SK-N-SH (cell line): ENCODE results near the gene NEGR1. TPM values are rescaled to one million over a fixed set of nuclear protein-coding genes. Genes with fewer than 3 reads are reported as not detected.

ENCODE experiments used
- CTCF ChIA-PET: fragments of 300-600, 350-600 bp; formaldehyde crosslinking; extraction: SDS; loops from one replicate; lab custom pipeline; 2021; lab: Yijun Ruan, JAX
- POLR2A ChIA-PET: fragments of 350-600 bp; sonication (Branson Sonifier 250); formaldehyde crosslinking; extraction: SDS; loops from one replicate; lab custom pipeline; 2020; ENCODE audit warnings: antibody characterized with exemption, inconsistent platforms; lab: Yijun Ruan, JAX
- DNase-seq: peaks from one replicate; pipeline ENCODE4 v3.0.0; 2012
- H2AFZ ChIP-seq: fragments of 200-600 bp; sonication (generic); 2 replicates; pipeline ENCODE4 v1.8.1; 2016; ENCODE audit warnings: antibody characterized with exemption, mild to moderate bottlenecking, low read depth
- H3F3A ChIP-seq: fragments of 200-600 bp; sonication (generic); replicated peaks from 2 replicates; pipeline ENCODE3; 2016; ENCODE audit warnings: antibody characterized with exemption, mild to moderate bottlenecking; ENCODE audit not compliant: insufficient read depth
- H3K27ac ChIP-seq, 2 experiments: fragments of 200-500 bp in 1 of 2; fragments of 200-600 bp in 1 of 2; sonication (Bioruptor generic) in 1 of 2; sonication (generic), shearing (Covaris generic) in 1 of 2; 2 replicates each; pipeline versions ENCODE4 v1.5.1 to v1.6.1; 2014 to 2016; ENCODE audit warnings: low read depth in 2 of 2, inconsistent platforms in 1 of 2, low read length in 1 of 2, mild to moderate bottlenecking in 1 of 2, mixed read lengths in 1 of 2
- H3K27me3 ChIP-seq: fragments of 200-600 bp; sonication (generic), shearing (Covaris generic); 2 replicates; pipeline ENCODE4 v1.6.1; 2016; ENCODE audit warnings: mixed run types; ENCODE audit not compliant: insufficient read depth
- H3K36me3 ChIP-seq, 2 experiments: fragments of 200-500 bp in 1 of 2; fragments of 200-600 bp in 1 of 2; sonication (Bioruptor generic) in 1 of 2; sonication (generic) in 1 of 2; replicated peaks in 1 of 2; 2 replicates each; pipeline versions ENCODE3 to v1.5.1; 2014 to 2016; ENCODE audit warnings: low read length in 1 of 2, mild to moderate bottlenecking in 1 of 2; ENCODE audit not compliant: insufficient read depth in 2 of 2, control insufficient read depth in 1 of 2
- H3K4me1 ChIP-seq, 2 experiments: fragments of 200-500 bp in 1 of 2; fragments of 200-600 bp in 1 of 2; sonication (Bioruptor generic) in 1 of 2; sonication (generic), shearing (Covaris generic) in 1 of 2; 2 replicates each; pipeline versions ENCODE4 v1.5.1 to v1.6.1; 2014 to 2016; ENCODE audit warnings: low read depth in 1 of 2, low read length in 1 of 2, mixed run types in 1 of 2; ENCODE audit not compliant: insufficient read depth in 2 of 2, control insufficient read depth in 1 of 2
- H3K4me2 ChIP-seq: fragments of 200-600 bp; sonication (generic), shearing (Covaris generic); 2 replicates; pipeline ENCODE4 v1.6.1; 2017; ENCODE audit warnings: mixed run types
- H3K4me3 ChIP-seq, 2 experiments: fragments of 200-500 bp in 1 of 2; fragments of 200-600 bp in 1 of 2; sonication (Bioruptor generic) in 1 of 2; sonication (generic), shearing (Covaris generic) in 1 of 2; 2 replicates each; pipeline versions ENCODE4 v1.5.1 to v1.8.1; 2014 to 2016; ENCODE audit warnings: low read depth in 2 of 2, inconsistent platforms in 1 of 2, low read length in 1 of 2, mild to moderate bottlenecking in 1 of 2, mixed read lengths in 1 of 2, moderate library complexity in 1 of 2
- H3K79me2 ChIP-seq: fragments of 200-600 bp; sonication (generic); 2 replicates; pipeline ENCODE4 v1.8.1; 2017; ENCODE audit warnings: mild to moderate bottlenecking; ENCODE audit not compliant: insufficient read depth
- H3K9ac ChIP-seq: fragments of 200-600 bp; sonication (generic); 2 replicates; pipeline ENCODE4 v1.6.1; 2017; ENCODE audit warnings: mixed run types
- H3K9me2 ChIP-seq: fragments of 200-600 bp; sonication (generic); 2 replicates; pipeline ENCODE4 v1.6.1; 2017; ENCODE audit warnings: mixed run types
- H3K9me3 ChIP-seq: fragments of 200-600 bp; sonication (generic); 2 replicates; pipeline ENCODE4 v1.6.1; 2017; ENCODE audit warnings: mixed run types, mild to moderate bottlenecking, moderate library complexity
- H4K20me1 ChIP-seq: fragments of 200-600 bp; sonication (generic); 2 replicates; pipeline ENCODE4 v1.6.1; 2017; ENCODE audit warnings: mild to moderate bottlenecking, mixed run types; ENCODE audit not compliant: insufficient read depth
- CHD2 ChIP-seq: fragments of 150-350 bp; IDR thresholded peaks from 2 replicates; pipeline ENCODE4 v1.6.1; 2018; ENCODE audit warnings: low read length; ENCODE audit not compliant: partially characterized antibody
- EZH2phosphoT487 ChIP-seq: fragments of 200-600 bp; sonication (generic); IDR thresholded peaks from 2 replicates; pipeline ENCODE4 v1.6.1; 2017; ENCODE audit warnings: low read depth, mixed run types, mild to moderate bottlenecking, antibody characterized with exemption, moderate library complexity, borderline replicate concordance
- FOXM1 ChIP-seq: IDR thresholded peaks from 2 replicates; pipeline ENCODE4 v1.4.0; 2012; ENCODE audit warnings: low read depth, mild to moderate bottlenecking
- GATA2 ChIP-seq: sonication (generic); formaldehyde crosslinking; IDR thresholded peaks from 2 replicates; pipeline ENCODE4 v1.5.0; 2020; ENCODE audit warnings: mild to moderate bottlenecking, missing genetic modification reagents
- RFX5 ChIP-seq: IDR thresholded peaks from 2 replicates; pipeline ENCODE4 v1.6.1; 2012; ENCODE audit warnings: mild to moderate bottlenecking, improper control_type of control experiment, low read length
- RXRA ChIP-seq: IDR thresholded peaks from 2 replicates; pipeline ENCODE4 v1.4.0; 2012; ENCODE audit warnings: low read depth, mild to moderate bottlenecking, borderline replicate concordance
- SMC3 ChIP-seq: IDR thresholded peaks from 2 replicates; pipeline ENCODE4 v1.6.1; 2012; ENCODE audit warnings: low read depth, low read length, improper control_type of control experiment
- TCF12 ChIP-seq: IDR thresholded peaks from 2 replicates; pipeline ENCODE4 v1.4.0; 2012
- TEAD4 ChIP-seq: IDR thresholded peaks from 2 replicates; pipeline ENCODE4 v1.4.0; 2012; ENCODE audit warnings: mild to moderate bottlenecking, borderline replicate concordance; ENCODE audit not compliant: insufficient read depth
- USF1 ChIP-seq: IDR thresholded peaks from 2 replicates; pipeline ENCODE4 v1.4.0; 2012; ENCODE audit warnings: low read depth, borderline replicate concordance
- YY1 ChIP-seq: IDR thresholded peaks from 2 replicates; pipeline ENCODE4 v1.4.0; 2012; ENCODE audit warnings: low read depth, mild to moderate bottlenecking
- WGBS: methylation state at CpG from one replicate; pipeline ENCODE4 v1.1.6; 2017; ENCODE audit warnings: low lambda C conversion rate; 5-methylcytosine and 5-hydroxymethylcytosine counted together
- polyA plus RNA-seq, 3 experiments: library from polyadenylated mRNA; depleted of rRNA; stranded (reverse); fragments of >200 nt; gene quantifications; 2 replicates each; pipeline ENCODE4 v1.2.3, GENCODE V29; 2012
- TF ChIP-seq, protein P1 (sequence below): IDR thresholded peaks from 2 replicates; pipeline ENCODE4; 2012
- TF ChIP-seq, protein P2 (sequence below): IDR thresholded peaks from 2 replicates; pipeline ENCODE4 v1.4.0; 2012; ENCODE audit warnings: low read depth, borderline replicate concordance

Gene NEGR1
- polyA plus RNA-seq, 1 of the 3 experiments (the other 2 are of a cell fraction): 0.21 TPM

GRCh38 chr1:71651214-71651613, 631.1 kb downstream of the NEGR1 start (continued):
- TF ChIP-seq, protein P1, sequence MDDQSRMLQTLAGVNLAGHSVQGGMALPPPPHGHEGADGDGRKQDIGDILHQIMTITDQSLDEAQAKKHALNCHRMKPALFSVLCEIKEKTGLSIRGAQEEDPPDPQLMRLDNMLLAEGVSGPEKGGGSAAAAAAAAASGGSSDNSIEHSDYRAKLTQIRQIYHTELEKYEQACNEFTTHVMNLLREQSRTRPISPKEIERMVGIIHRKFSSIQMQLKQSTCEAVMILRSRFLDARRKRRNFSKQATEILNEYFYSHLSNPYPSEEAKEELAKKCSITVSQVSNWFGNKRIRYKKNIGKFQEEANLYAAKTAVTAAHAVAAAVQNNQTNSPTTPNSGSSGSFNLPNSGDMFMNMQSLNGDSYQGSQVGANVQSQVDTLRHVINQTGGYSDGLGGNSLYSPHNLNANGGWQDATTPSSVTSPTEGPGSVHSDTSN: no peak
- no peak for TF ChIP-seq SMC3
- TF ChIP-seq, all 33 proteins: peak for 0

- H3K4me3 ChIP-seq: no peak overlapping the region
- no peaks in the 10 kb centered on the region for H3K9me2 ChIP-seq
- peak; percentile 14 for DNase-seq
- H3K79me2 ChIP-seq: no peaks in the 10 kb centered on the region
- no peaks in the 10 kb centered on the region for H3K9me3 ChIP-seq
- H3F3A ChIP-seq: no peaks in the 10 kb centered on the region
- no peak overlapping the region for H3K9ac ChIP-seq
- CTCF ChIA-PET: no interaction called here
- H2AFZ ChIP-seq: no peak overlapping the region
- TF ChIP-seq, protein P2, sequence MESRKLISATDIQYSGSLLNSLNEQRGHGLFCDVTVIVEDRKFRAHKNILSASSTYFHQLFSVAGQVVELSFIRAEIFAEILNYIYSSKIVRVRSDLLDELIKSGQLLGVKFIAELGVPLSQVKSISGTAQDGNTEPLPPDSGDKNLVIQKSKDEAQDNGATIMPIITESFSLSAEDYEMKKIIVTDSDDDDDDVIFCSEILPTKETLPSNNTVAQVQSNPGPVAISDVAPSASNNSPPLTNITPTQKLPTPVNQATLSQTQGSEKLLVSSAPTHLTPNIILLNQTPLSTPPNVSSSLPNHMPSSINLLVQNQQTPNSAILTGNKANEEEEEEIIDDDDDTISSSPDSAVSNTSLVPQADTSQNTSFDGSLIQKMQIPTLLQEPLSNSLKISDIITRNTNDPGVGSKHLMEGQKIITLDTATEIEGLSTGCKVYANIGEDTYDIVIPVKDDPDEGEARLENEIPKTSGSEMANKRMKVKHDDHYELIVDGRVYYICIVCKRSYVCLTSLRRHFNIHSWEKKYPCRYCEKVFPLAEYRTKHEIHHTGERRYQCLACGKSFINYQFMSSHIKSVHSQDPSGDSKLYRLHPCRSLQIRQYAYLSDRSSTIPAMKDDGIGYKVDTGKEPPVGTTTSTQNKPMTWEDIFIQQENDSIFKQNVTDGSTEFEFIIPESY: no peak
- TF ChIP-seq YY1 (no peak), EZH2phosphoT487 (no peak), TEAD4 (no peak), FOXM1 (no peak), SMC3 (no peak), GATA2 (CRISPR knock-in tag) (0 out of 2 replicates have a peak, but pooled peaks have one; percentile 25)
- TF ChIP-seq, all 33 proteins: peak for 1
- Histone ChIP-seq H3K4me1 (no peaks in the 10 kb centered on the region; a peak in 1 of 4 replicates), H4K20me1 (no peaks in the 10 kb centered on the region), H3K36me3 (no peaks in the 10 kb centered on the region), H3K27ac (no peak overlapping the region), H3K4me2 (no peak overlapping the region), H3K27me3 (no peaks in the 10 kb centered on the region)
- 27% methylated on average over 3 of the region's 3 CpGs for WGBS
- POLR2A ChIA-PET: no interaction called here
Observed at GRCh38 chr1:71650119-71650518, 632.2 kb downstream of the NEGR1 start.

DNA sequence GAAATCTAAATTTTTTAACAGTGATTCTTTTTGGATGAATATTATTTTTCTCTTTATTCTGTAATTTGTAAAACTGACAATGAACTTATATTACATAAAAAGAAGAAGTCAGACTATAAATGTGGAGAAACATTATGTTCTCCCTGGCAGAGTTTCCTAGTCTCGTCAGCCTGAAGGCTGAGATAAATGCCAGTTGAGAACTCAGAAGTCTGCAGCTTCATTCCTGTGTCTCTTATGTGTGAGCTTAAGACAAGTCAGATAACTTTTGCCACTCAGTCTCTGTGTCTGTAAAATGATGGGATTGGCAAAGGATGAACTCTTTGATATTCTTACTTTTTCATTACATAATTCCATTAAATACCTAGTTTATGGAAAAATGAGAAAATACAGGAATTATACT, 632.7 kb downstream of the NEGR1 start:
- Histone ChIP-seq H3K9me3 (no peaks in the 10 kb centered on the region), H3K4me3 (no peak overlapping the region), H4K20me1 (no peaks in the 10 kb centered on the region), H3F3A (no peaks in the 10 kb centered on the region), H3K79me2 (no peaks in the 10 kb centered on the region), H3K36me3 (no peaks in the 10 kb centered on the region), H3K4me2 (no peak overlapping the region), H3K27me3 (no peaks in the 10 kb centered on the region), H3K4me1 (no peaks in the 10 kb centered on the region; a peak in 1 of 4 replicates), H3K27ac (no peak overlapping the region), H2AFZ (no peak overlapping the region), H3K9ac (no peak overlapping the region), H3K9me2 (no peaks in the 10 kb centered on the region)
- CTCF ChIA-PET: interaction anchor here (0.6 kb wide), 1 partner anchor 882 kb away, joined by 3 read pairs; no protein-coding TSS in a partner anchor
- POLR2A ChIA-PET: no interaction called here
- 61% methylated on average over 1 of the region's 1 CpG for WGBS
- no peak for DNase-seq
- TF ChIP-seq YY1 (no peak), GATA2 (CRISPR knock-in tag) (no peak), RFX5 (no peak), RXRA (no peak), USF1 (no peak), TCF12 (no peak), CHD2 (no peak)
